Heart right ventricle (tissue), 16 donors: Measurements from ENCODE around the gene TUBA3C. TPM values are rescaled to one million over a fixed set of nuclear protein-coding genes. Genes with fewer than 3 reads are reported as not detected.

Source experiments
- ATAC-seq, 8 donors: fragments of 200-7000 bp; cut with Tn5 transposase; one replicate each; pipeline ENCODE4 v1.9.1; 2020; ENCODE audit warnings: mild to moderate bottlenecking in 8 of 8, moderate library complexity in 8 of 8, moderate number of reproducible peaks in 1 of 8
- DNase-seq, 2 donors: peaks; one replicate each; pipeline ENCODE4 v3.0.0-alpha.2; 2020
- H3K27ac ChIP-seq, 10 donors: fragments of 200-600 bp; sonication (generic) in 2 of 10; one replicate each; pipeline versions ENCODE4 v1.5.0 to v1.8.0; 2020 to 2022; ENCODE audit warnings: mild to moderate bottlenecking in 3 of 10
- H3K27me3 ChIP-seq, 7 donors: fragments of 200-600 bp; one replicate each; pipeline ENCODE4 v1.8.0; 2021 to 2022; ENCODE audit warnings: mild to moderate bottlenecking in 2 of 7
- H3K36me3 ChIP-seq, 9 donors: fragments of 200-600 bp; sonication (generic) in 1 of 9; one replicate each; pipeline versions ENCODE4 v1.5.0 to v1.8.0; 2020 to 2022; ENCODE audit warnings: mild to moderate bottlenecking in 2 of 9
- H3K4me1 ChIP-seq, 9 donors: fragments of 200-600 bp; sonication (generic) in 1 of 9; one replicate each; pipeline versions ENCODE4 v1.5.0 to v1.8.0; 2020 to 2022; ENCODE audit warnings: mild to moderate bottlenecking in 4 of 9
- H3K4me3 ChIP-seq, 10 donors: fragments of 200-600 bp; sonication (generic) in 2 of 10; one replicate each; pipeline versions ENCODE4 v1.5.0 to v1.8.0; 2020 to 2022; ENCODE audit warnings: mild to moderate bottlenecking in 7 of 10, moderate library complexity in 2 of 10
- H3K9me3 ChIP-seq, 11 donors: fragments of 200-600 bp in 10 of 11; sonication (generic) in 2 of 11; one replicate each; pipeline versions ENCODE4 v1.5.0 to v1.8.0; 2013 to 2022; ENCODE audit warnings: mild to moderate bottlenecking in 2 of 11, control low read depth in 1 of 11, moderate library complexity in 1 of 11
- intact Hi-C, 10 donors: fragments of 100-400 bp; cut with DNase I; formaldehyde crosslinking; loops; one replicate each; pipeline versions ENCODE4 v1.11.1 to v1.14.2; 2022
- polyA plus RNA-seq, 2 donors: library from polyadenylated mRNA; stranded (reverse); fragments of 200-250 nt; gene quantifications; one replicate each; pipeline ENCODE4 v1.2.3, GENCODE V29; 2013
- total RNA-seq, 10 donors: library from RNA; stranded (reverse); fragmentation: NEBNext Ultra II Directional in 3 of 10; extraction: Animal tissue kit (Norgen Biotek cat#: 25700) in 3 of 10; gene quantifications; one replicate each; pipeline versions ENCODE4 v1.2.1 to v1.2.4, GENCODE V29; 2021 to 2023
- TF ChIP-seq, protein P1 (sequence below), 9 donors: fragments of 200-600 bp; sonication (generic) in 2 of 9; IDR thresholded peaks; one replicate each; pipeline versions ENCODE4 v1.5.0 to v1.8.0; 2021 to 2022; ENCODE audit warnings: antibody characterized with exemption in 9 of 9, mild to moderate bottlenecking in 5 of 9, moderate library complexity in 1 of 9
- donor health status: Arrhythmogenic right ventricular cardiomyopathy.
- donor health status: ischemic (EF 13 %, LVEDD 7.1; RV severe dilation, severe dysfunction).
- donor health status: healthy with polysubstance abuse.
- donor health status: DM: no; HTN: yes; CAD: no.
- donor health status: DM: no; HTN: no; CAD: no.
- donor health status: ischemic (EF 25% LVEDD 6.9; RV normal size, moderate dysfunction).
- donor health status: ischemic (EF 25% LVEDD 5.7; RV mildly dilated, moderate dysfunction).
- donor health status: healthy.
- donor health status: DM: yes; HTN: yes; CAD: no.
- donor health status: Ischemic cardiomyopathy.
- donor health status: ischemic (EF 35%, LVEDD 5.7; RV mildly dilated, moderate dysfunction).
- donor health status: nonischemic (EF 11% LVEDD 7.7; RV severe dilation, severe dysfunction).
- donor health status: DM: yes; HTN: yes; CAD: no.
- donor health status: PGD.
- donor health status: ischemic (EF 29% LVEDD 5.4; RV normal size, mild dysfunction).
- donor health status: nonischemic (EF 23%, LVEDD 6.1; RV moderate dilation, normal function).

The TUBA3C gene
- total and polyA plus RNA-seq, 12 donors, result 0.06 to 0.20 TPM; not detected in 10

DNA sequence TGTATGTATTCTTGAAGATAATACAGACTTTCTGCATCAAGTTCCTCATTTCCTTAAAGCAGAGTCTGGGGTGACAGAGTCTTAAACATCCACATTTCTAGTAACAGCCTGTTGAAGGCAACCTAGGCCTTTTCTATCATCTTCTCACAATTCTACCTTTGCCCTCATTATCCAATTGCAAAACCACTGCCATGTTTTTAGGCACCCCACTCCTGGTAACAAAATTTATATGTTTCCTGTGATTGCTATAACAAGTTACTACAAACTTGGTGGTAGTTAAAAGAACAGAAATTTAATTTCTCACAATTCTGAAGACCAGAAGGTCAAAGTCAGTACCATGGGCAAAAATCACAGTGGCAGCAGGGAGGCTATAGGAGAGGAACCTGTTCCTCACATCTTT, 33.1 kb downstream of the TUBA3C start:
- H3K4me1 ChIP-seq, result peaks cover 0 to 19% (median 9%) of the 10 kb centered on the region in 9 donors
- no peak overlapping the region for H3K4me3 ChIP-seq
- intact Hi-C loops, result no loop called here
- peaks cover 0 to 13% (median 0%) of the 10 kb centered on the region in 7 donors for H3K27me3 ChIP-seq
- H3K27ac ChIP-seq, result no peak overlapping the region
- ATAC-seq (no peak), DNase-seq (no peak)
- H3K9me3 ChIP-seq, result peaks cover 0 to 19% (median 2%) of the 10 kb centered on the region in 11 donors
- H3K36me3 ChIP-seq, result no peaks in the 10 kb centered on the region
- TF ChIP-seq, protein P1, sequence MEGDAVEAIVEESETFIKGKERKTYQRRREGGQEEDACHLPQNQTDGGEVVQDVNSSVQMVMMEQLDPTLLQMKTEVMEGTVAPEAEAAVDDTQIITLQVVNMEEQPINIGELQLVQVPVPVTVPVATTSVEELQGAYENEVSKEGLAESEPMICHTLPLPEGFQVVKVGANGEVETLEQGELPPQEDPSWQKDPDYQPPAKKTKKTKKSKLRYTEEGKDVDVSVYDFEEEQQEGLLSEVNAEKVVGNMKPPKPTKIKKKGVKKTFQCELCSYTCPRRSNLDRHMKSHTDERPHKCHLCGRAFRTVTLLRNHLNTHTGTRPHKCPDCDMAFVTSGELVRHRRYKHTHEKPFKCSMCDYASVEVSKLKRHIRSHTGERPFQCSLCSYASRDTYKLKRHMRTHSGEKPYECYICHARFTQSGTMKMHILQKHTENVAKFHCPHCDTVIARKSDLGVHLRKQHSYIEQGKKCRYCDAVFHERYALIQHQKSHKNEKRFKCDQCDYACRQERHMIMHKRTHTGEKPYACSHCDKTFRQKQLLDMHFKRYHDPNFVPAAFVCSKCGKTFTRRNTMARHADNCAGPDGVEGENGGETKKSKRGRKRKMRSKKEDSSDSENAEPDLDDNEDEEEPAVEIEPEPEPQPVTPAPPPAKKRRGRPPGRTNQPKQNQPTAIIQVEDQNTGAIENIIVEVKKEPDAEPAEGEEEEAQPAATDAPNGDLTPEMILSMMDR (IDR thresholded peaks at IDR 0.05), result no peak
